HG02840 (cell line): ENCODE measurements around the gene PIK3CD.
"Not testable (repeated sequence)": the region's sequence is repeated elsewhere in the genome, so short reads cannot be mapped to it uniquely, and the experiment has no call there.

Source experiments
- ATAC-seq: cut with Tn5 transposase; IDR thresholded peaks from one replicate; pipeline ENCODE4 v1.9.1; 2021; ENCODE audit warnings: mild to moderate bottlenecking, moderate library complexity, moderate number of reproducible peaks; ENCODE audit not compliant: unreplicated experiment, low FRiP score

Gene PIK3CD

DNA sequence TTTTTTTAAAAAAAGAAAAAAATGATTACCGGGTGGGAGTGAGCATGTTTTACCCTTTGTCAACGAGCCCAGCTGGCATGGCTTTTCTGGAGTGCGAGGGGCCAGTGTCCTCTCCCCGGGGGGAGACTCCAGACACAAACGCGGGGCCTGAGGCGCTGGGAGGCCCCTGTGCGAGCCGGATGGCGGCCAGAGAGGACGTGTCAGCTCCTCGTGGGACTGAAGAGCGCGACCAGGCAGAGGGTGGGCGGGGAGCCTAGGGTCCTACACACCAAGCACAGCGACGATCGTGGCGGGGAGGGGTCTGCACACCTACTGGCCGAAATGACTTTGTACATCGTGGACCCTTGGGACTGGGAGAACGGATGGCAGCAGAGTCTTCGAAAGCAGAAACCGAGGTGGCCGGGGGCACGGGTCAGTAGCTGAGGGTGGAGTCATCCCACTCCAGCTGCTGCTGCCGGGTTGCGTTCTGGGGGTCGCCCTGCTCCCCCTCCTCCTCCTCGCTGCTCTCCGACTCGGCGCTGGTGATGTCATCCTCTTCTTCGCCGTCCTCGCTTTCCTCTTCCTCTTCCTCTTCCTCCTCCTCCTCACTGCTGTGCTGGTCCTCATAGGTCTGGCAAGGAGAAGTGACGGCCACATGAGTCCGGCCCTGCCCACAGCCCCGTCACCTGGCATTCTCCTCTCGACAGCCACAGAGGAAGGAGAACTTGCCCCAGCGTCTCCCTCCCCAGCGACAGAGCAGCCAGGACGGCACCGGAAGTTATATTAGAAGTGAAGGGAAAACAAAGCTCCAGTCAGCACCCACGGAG lies 78.8 kb downstream of the PIK3CD start:
- ATAC-seq, result no peak

GRCh38 chr1:9731051-9731537 lies 79.6 kb downstream of the PIK3CD start:
- ATAC-seq, result no peak

DNA sequence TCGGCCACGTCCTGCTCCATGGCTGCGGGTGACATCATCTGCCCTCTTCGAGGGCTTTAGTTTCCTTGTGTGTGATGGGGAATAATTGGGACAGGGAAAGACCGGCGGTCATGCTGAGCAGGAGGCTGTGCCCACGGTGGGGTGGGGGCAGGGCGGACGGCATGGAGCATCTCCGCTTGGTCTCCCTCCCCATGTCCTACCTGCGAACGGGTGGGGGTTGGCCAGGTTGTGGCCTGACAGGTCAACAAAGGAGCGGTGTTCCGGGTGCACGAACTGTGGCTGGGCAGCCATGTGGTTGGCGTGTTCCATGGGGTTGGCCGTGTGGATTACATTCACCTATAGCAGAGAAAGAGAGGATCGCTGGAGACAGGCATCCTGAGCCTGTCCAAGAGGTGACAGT lies 80.0 kb downstream of the PIK3CD start:
- ATAC-seq, result no peak

- ATAC-seq, result no peak
Measured at GRCh38 chr1:9732123-9732971, 80.8 kb downstream of the PIK3CD start.

- ATAC-seq, result no peak
Measured at GRCh38 chr1:9733160-9733789, 81.7 kb downstream of the PIK3CD start.

DNA sequence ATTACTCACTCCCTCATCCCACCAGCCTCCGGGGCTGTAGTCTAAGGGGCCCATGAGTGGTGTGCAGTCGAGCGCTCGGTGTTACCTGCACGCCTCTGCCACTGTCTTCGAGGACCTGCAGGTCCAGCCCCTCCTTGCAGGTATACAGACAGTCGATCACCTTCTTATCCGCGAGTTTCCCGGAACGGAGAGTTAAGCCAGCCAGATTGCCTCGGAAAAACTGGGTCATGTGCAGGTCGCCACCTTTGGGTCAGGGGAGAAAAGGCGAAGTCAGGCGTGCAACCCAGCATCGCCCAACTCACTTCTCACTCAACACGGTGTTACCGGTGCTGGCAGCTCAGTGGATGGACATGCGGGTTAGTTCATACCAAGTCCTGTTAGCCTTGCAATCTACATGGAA lies 84.3 kb downstream of the PIK3CD start:
- ATAC-seq, result no peak

- no peak for ATAC-seq
Measured at GRCh38 chr1:9736241-9736640, 84.7 kb downstream of the PIK3CD start.

DNA sequence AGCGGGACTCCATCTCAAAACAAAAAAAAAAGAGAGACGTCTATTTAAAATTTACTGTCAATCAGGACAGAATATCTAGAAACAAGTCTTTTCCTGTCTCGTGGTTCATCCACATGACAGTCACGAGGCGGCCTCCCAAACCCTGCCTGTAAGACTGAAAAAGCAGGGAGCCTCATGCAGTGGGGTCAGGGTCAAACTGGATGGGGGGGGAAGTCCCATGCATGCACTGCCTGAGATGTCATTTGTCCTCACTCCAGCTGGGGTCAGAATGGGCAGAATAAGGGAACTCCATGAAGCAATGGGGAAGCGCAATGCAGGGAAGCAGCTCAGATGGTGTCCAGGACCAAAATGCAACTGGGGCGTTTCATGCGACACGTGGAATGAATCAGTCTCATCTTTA lies 85.5 kb downstream of the PIK3CD start:
- ATAC-seq, result no peak

DNA sequence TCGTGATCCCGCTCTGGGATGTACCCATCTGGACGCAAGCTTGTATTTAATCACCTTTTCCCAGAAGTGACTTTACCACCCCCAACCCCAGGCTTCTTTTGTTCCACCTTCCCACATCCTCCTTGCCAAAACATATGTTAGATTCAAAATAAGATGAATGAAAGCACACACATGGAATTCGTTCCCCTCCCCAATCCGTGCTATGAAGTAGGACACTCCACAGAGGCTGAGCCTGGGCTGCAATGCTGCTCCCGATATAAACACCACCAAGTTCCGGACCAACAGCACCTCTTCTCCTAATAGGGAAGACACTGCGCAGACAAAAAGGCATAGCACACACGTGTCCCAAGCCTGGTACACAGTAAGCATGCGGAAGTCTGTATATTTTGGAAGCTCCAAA lies 86.1 kb downstream of the PIK3CD start:
- no peak for ATAC-seq

DNA sequence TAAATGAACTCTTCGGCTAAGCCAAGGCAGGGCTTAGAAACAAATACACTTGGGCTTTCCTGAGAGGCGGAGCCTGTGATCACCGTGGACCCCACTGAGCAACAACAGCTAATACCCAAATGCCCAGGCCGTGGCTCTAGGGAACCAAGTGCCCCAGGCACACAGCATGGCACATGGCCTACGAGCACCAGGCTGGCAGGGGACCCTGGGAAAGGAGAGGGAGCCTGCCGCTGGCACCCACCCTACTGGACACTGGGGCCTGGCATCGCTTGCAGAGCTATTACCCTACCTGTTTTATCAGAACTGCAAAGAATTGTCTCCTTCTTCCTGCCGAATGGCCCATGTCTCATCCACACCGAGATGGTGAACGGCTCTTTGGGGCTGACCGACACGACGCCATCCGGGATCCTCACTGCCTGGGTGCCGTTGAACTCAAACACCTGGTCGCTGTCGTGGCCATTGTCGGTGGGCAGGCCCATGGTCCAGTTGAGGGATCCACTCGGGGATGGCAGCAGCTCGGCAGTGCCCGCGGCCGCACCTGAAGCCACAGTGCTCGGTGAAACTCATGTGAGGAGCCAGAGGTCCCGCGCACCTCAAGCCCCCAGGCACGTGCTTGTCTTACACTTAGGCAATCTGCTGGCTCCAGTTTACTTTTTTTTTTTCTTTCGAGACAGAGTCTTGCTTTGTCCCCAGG lies 92.7 kb downstream of the PIK3CD start:
- no peak for ATAC-seq

- no peak for ATAC-seq
Measured at GRCh38 chr1:9746211-9746610, 94.7 kb downstream of the PIK3CD start.

DNA sequence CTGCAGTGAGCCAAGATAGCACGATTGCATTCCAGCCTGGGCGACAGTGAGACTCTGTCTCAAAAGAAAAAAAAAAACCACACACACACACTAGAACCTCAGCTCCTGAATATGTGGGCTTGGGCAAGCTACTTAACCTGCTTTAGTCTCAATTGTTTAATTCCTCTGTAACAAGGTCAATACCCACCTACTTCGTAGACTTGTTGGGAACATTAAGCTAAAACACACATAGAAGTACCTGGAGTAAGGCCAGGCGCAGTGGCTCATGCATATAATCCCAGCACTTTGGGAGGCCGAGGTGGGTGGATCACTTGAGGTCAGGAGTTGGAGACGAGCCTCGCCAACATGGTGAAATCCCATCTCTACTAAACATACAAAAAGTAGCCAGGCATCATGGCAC lies 95.1 kb downstream of the PIK3CD start:
- no peak for ATAC-seq

- not testable (repeated sequence) for ATAC-seq
Measured at GRCh38 chr1:9748391-9748790, 96.9 kb downstream of the PIK3CD start.

GRCh38 chr1:9749361-9749760 lies 97.8 kb downstream of the PIK3CD start:
- no peak for ATAC-seq

DNA sequence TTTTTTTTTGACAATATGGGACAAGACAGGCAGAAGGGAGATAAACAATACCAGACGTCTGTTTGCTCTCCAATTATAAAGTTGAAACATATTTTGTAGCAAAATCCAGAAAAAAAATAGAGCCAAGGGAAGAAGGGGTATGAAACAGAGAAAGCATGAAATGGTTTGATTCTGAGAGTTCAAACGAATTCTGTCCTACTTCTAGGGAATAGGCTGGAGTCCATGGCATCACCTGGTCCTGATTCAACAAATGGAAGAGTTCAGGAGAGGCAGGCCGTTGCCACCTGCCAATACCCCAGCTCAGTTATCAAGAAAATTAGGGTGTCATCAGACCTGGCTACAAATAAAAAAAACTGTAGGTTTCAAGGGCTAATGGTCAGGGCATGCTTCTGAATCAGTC lies 100.4 kb downstream of the PIK3CD start:
- no peak for ATAC-seq

DNA sequence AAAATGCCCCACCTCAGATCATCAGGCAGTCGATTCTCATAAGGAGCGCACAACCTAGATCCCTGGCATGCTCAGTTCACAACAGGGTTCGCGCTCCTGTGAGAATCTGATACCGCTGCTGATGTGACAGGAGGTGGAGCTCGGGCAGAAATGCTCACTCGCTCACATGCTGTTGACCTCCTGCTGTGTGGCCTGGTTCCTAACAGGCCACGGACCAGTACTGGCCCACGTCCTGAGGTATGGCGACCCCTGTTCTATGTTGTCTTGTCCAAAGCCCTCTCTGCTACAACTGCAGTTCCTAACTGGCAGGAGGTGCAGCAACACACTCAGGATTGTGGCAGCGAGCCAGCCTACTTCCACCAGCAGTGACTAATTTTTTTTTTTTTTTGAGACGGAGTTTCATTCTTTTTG lies 101.6 kb downstream of the PIK3CD start:
- ATAC-seq, result no peak

- ATAC-seq, result no peak
Measured at GRCh38 chr1:9755441-9755995, 104.0 kb downstream of the PIK3CD start.

DNA sequence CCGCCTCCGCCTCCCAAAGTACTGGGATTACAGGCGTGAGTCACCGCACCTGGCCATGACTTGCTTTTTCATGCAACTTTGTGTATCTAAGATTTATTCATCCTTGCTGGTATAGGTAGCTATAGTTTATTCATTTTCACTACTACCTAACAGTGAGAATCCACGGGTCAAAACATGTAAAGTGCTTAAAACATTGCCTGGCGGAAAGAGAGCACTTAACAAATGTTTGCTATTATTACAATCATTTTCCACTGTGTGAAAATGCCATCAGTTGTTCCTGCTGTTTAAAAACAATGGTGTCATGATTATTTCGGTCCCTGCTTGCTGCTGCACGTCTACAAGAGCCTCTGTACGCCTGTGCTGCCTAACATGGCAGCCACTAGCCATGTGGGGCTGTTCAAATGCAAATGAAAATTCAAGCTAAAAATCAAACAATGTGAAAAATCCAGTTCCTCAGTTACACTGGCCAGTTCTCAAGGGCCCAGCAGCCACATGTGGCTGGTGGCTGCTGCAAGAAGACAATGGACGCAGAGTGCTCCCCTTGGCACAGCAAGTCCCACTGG lies 107.1 kb downstream of the PIK3CD start:
- ATAC-seq, result no peak

- no peak for ATAC-seq
Measured at GRCh38 chr1:9759939-9760338, 108.4 kb downstream of the PIK3CD start.

- ATAC-seq, result no peak
Measured at GRCh38 chr1:9760824-9761223, 109.3 kb downstream of the PIK3CD start.
